GM21723 (cell line): ENCODE results near the gene PID1.

Experiments used
- ATAC-seq: cut with Tn5 transposase; IDR thresholded peaks from one replicate; pipeline ENCODE4 v1.9.1; 2021; ENCODE audit warnings: mild to moderate bottlenecking, moderate library complexity; ENCODE audit not compliant: unreplicated experiment

Gene PID1, protein sequence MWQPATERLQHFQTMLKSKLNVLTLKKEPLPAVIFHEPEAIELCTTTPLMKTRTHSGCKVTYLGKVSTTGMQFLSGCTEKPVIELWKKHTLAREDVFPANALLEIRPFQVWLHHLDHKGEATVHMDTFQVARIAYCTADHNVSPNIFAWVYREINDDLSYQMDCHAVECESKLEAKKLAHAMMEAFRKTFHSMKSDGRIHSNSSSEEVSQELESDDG

DNA sequence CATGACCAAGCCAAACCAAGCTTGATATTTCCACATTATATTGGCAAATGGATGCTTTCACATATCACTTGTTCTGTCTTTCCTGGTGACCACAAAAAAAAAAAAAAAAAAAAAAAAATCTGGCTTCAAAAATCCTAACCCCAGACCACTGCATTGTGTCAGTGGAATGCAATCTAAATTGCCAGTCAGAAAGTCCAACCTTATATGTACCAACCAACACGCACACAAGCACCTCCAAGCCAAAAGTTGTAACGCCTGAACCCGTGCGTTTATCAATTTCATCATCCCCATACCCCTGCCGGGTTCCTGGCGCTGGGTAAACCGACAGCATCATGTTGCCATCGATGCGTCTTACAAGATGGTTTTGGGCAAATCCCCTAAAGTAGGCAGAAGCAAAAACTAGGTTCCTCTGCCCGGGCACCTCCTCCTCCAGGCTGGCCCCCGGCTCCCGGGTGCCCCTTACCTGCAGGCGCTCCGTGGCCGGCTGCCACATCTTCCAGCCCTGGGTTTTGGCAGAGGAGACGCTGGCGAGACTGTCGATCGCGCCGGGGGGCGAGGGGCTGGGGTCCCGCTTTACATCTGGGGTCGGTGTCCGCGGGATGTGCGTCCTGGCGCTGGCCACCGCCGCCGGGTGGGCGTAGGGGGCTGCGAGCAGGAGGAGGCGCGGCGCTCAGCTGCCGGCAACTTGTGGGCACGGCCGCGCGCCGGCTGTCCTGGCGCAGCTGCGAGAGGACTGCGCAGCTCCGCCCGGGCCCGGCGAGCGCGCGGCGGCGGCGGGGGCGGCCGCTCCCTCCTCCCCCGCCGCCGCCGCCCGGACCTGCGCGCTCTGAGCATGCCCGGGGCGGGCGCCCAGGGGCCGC is at the start of gene PID1:
Gene PID1, minus strand, starts transcription at position 737 of the 860 bp plus-strand sequence. Its CDS starts 244 bp downstream, at position 493.
- no peak for ATAC-seq

DNA sequence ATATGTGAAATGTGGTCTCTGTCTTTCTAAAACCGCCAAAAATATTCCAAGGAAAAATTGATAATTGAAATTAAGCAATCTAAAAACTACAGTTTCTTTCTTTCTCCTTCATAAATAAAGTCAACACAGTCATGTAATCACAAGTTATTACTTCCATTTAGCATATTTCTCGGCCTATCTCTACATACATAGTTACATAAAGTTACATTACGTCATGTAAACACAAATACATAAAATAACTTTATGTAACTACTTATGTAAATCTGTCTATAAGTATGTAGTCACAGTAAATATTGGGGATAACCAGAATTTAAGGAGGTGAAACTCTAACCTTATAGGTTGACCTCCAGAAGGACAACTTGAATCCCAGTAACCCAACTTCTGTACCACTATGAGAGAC is 48.5 kb upstream of the PID1 start:
- ATAC-seq: no peak

DNA sequence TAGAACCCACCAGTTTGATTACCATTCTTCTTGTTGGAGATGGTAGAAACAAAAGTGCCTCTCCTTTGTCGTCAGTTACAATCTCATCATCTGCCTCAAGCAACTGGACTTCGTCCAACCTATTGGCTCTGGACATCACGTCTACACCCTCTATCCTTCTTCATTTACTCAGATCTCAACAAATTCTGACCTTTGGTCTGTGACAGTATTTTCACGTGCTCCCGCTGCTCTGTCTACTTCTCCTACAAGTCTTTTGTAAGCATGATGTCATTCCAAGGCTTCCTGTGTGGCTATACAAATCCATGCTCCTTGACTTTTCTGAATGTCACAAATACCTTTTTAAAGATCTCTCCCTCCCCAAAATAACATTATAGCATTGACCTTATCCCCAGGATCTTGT is 43.0 kb upstream of the PID1 start:
- no peak for ATAC-seq

DNA sequence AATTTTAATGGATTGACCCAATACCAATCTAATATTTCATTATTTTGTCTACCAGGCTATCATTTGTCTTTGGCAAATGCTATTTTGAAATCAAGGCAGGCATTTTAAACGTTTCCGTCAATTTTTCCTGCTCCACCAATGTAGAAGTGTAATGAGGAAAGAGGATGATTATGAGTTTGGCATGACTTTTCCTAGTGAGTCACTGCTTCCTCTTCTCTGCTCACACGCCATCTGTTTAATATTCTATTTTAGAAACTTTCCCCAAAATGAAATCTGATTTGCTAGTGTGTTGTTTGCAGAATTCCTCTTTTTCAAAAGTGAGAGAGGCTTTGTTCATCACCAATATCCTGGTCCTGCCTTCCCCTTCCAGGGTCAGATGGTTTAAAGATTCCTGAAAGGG is 42.5 kb upstream of the PID1 start:
- no peak for ATAC-seq

DNA sequence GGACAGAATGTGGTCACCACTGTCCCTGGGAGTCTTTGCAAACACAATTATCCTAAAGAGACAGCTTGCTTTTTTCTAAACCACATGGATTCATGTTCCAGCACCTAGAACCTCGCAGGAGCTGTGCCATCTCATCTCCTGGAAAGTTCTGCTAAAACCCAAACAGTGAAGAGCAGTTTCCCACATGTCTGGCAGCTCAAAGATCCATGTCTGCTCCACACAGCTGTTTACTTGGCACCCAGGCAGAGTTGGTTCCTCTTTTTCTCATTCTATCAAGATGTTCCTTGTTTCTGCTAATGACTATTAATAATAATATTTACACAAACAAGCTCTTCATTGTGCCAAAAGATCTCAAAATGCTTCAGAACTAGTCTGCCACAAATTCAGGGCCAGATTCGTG is 30.1 kb upstream of the PID1 start:
- no peak for ATAC-seq

DNA sequence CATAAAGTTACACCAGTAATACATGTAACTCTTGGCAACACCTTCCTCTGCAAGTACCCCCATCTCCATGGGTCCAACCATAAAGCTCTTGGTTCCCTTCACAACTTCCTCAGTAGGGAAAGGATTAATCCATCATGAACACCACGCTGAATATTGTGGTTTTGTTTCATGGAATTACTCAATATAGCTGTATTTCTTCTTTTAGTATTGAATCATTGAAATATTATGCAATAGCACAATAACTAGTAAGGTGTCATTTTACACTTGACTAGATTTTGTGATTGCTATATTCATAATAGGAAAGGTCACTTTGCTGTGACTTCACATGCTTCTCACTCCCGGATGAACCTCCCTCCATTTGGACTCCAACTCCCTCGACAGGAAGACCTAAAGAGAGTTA is 29.7 kb upstream of the PID1 start:
- ATAC-seq: no peak

DNA sequence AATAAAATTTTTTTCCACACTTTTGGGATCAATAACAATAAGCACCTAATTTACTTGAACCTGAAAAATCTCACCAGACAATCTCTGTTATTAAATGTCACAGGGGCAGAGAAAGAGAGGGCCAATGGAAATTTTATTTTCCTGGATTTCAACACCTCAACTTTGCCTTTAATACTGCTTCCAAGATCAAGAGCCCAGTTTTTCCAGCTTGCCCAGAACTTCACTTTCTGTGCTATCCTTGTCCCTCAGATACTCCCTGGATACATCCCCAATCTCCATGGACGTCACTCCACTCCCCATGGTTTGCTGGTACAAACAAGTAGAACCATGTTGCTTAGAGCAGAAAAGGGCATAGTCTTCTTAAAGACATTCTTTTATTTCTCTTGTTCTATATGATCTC is 29.3 kb upstream of the PID1 start:
- ATAC-seq: no peak

DNA sequence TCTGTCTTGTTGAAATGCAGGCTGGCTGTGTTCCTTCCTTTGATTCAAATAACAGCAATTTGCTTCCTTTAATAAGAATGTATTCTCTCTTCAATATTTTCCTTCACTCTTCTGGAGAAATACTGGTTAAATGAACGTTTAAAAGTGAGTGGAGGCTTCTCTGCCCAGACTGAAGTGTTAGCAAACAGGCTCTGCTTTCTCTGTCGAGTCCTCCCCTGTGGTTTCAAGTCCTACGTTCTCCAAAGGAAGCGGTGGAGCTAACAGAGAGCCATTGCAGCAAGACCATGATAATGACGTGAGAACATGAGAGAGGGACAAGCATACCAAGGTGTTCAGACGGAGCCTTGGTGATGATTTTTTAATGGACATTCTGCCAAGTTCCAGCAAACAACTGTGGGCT is 26.2 kb upstream of the PID1 start:
- ATAC-seq: no peak

DNA sequence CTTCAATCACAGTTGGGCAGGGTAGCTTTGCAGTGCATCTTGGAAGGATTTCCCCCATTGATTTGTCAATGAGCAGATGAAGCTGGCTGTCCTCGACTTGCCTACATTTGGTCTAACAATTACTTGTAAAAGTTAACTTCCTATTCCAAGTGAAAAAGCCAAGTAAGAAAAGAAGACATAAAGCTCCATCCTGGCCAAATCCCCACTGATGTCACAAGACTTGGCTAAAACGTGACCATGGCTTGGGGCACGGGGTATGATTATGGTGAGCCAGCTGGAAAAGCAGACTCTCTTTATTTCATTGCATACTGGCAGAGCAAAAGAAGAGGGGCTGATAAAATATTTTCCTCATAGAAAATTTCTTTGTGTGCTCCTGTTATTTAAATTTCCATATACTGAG is 25.4 kb upstream of the PID1 start:
- ATAC-seq: no peak

DNA sequence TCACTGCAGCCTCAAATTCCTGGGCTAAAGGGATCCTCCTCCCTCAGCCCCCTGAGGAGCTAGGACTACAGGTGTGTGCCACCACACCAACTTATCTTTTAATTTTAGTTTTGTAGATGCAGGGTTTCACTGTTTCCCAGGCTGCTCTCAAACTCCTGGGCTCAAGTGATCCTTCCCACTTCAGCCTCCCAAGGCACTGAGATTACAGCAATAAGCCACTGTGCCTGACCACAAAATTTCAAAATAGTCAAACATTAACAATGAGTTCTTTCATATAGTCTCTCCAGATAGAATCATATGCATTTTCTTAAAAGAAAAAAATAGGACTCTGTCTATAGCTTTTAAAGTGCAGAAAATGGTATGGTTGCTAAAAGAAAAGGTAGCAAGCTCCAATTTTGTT is 24.9 kb upstream of the PID1 start:
- no peak for ATAC-seq

DNA sequence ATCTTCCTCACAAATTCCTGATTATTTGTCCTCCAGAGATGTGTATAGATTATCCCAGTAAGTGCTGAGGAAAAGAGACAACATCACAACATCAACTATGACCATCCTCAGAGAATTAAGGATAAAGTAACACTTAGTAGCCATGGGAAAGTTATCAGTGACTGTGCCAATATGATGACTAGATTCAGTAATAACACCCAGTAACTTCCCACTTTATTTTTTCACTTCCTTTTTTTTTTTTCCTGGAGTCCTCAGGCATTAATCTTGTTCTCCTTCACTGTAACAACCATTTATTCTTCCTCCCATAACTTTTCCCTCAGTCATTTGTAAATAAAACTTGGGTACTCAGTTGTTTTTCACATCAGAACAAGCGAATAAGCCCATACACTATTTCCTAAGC is 16.7 kb upstream of the PID1 start:
- ATAC-seq: no peak

DNA sequence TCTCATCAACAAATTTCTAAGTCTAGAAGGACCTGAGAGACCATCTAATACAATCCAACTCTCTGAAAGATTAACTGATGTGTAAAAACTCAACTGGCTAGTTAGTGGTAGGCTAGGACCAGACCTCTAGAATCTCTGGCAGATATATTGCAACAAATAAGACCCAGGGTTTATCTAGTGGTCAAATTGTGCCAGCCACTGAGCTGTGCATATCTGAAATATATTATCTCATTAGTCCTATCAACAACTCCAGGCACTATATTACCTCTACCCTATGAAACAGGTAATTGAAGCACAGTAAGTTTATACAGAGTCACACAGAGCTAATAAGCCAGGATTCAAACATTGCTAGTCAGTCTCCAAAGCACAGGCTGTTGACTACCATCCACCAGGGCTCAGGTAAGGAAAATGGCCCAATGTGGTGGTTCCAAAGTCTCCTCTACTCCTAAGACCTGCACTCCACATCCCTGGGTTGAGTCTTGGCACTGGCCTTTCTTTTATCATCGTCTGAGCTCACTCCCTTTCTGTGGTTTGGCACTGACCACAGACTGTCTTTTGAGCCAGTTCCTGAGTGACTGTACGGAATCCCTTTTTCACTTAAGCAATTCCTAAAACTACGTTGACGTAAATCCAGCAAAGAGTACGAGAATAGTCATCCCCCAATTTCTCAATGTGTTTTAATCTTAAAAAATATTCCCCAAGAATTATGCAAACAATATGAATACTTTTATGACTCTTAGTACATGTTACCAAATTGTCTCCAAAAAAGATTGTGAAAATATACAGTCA is 11.9 kb upstream of the PID1 start:
- no peak for ATAC-seq

DNA sequence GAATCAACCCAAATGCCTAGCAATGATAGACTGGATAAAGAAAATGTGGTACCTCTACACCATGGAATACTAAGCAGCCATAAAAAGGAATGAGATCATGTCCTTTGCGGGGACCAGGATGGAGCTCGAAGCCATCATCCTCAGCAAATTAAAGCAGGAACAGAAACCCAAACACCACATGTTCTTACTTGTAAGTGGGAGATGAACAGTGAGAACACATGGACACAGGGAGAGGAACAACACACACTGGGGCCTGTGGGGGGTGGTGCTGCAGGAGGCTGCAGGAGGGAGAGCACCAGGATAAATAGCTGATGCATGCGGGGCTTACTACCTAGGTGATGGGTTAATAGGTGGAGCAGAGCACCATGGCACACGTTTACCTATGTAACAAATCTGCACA is 8.4 kb upstream of the PID1 start:
- ATAC-seq: no peak

DNA sequence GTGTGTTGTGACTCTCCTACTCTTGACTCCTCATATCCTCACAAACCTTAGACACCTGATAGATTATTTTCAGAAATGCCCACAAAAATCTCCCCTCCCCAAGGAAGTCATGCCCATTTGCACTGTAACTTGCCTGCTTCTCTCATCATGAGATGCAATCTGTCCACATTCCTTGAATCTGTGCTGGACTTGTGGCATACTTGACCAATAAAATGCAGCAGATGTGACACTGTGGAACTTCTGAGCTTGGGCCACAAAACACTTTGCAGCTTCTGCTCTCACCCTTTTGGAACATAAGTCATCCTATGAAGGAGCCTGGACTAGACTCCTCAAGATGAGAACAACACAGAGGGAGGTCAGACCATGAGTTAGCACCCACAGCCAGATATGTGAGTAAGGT is 4.4 kb upstream of the PID1 start:
- ATAC-seq: no peak

DNA sequence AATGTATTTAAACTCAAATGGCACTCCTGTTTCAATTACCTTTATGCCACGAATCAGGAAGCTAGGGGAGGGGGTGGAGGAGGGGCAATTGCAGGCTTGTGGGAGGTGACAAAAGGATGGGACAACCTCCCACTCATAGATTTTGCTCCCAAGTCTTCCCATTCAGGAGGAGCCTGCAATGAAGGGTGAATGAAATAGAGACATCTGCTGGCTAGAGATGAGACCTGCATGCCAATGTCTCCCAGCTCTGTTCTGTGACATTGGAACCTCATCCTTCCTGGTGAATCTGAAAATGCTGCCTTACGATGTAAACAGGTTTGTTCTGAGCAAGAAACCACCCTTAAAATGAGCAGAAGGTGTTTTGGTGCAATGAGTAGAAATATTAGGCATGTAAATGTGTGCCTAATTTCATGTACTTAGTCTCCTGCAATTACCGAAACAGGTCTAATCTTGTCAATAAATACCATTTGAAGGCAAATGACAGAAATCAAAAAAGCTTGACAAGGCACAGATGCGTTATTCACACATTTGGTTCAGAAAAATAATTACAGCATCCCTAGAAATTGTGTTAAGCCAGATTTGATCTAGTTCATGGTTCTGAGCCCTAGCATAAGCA is 2.7 kb upstream of the PID1 start:
- ATAC-seq: peak; percentile 77

DNA sequence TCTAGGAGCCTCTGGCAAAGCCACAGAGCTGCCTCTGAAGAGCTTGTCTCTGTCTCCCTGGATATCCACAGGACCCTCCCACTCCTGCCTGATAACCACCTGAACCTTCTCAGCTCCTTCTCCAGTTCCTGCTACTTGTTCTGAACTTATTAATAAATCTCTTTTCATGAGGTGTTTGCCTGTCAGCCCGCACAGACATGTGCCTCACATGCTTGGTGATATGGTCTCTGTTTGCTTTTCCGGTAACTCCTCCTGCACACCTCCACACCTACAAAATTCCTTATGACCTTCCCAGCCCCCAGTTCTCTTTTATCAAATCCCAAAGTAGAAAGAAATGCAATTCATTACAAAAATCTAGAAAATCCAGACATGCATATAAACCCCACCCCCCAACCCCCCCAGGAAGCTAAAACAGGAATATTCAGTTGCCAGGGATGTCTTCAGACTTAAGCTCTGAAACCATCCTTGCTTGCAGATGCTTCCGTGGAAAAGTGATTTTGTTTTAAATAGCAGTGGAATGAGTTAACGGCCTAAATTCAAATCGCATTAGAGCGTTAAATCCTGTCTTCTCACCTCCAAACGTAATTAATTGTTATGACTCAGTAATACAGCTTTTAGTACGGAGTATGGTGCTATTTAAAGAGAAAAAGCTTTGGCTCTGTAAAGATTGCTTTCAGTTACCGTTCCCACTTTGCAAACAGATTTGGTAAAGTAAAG is 2.1 kb upstream of the PID1 start:
- ATAC-seq: no peak

DNA sequence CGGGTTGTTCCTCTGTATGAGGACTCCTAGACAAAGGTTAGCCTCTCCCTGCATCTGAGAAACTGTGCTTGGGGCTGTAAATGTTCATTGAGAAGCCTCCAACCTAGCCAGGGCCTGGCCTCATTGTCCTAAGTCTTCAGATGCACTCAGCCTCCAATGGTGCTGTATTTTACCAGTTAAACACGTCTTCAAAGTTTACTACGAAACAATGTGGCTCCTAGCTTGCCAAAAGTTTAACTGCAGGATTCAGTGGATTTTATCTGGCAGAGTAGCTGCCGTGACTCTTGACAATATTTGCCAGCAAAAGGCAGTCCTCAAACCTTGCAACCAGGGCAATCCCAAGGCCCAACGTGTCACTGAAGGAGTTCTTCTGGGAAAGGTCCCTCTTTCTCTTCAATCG is 1.1 kb downstream of the PID1 start:
- no peak for ATAC-seq

DNA sequence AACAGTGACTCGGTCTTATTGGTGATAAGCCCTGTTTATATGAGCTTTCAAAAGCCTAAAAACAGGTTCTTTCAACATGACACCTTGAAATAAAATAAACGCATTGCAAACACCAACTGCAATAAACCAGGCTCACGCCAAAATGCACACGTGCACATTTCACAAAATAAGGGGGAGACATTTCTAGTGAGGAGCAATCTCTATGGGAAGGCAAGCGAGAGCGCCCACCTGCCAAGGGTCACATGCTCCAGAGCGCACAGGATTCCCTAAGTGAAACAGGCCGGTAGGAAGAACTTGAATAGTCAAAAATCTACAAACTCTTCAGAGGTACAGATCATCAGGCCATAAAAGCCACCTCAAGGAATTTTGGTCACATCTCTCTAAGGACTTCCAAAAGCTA is 1.9 kb downstream of the PID1 start:
- ATAC-seq: no peak

DNA sequence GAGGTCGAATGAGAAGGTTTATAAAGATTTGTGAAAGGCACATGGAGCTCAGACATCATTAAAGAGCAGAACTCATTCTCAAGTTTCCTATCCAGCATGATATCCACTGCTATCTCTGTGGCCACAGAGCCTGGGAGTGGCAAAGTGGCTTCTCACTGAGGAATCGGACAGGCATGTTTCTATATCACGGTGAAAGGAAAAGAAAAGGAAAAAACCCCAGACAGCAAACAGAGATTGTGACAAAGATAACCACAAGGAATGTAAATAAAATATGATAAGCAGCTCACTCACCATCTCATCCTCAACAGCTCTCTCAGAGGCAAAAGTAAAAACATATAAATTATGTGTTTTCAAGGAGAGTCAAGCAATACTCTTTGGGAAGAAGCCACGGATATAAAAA is 2.5 kb downstream of the PID1 start:
- ATAC-seq: no peak

DNA sequence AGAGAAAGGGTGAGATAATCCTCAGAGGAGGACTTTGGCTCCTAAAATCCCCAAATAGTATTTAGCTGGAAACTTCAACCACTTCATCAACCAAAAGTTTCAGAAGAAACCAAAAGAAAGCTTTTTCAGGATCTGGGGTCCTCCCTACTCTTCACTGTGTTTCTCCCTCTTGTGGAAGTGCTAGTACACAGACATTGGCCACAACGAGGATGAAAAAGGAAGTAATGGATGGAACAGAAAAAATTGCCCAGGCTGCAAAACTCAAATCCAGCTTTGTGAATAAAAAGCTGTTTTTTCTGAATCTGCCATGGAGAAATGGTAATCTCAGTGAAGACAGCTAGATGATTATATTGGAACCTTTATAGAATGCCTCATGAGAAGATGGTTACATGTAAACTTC is 4.0 kb downstream of the PID1 start:
- ATAC-seq: no peak

DNA sequence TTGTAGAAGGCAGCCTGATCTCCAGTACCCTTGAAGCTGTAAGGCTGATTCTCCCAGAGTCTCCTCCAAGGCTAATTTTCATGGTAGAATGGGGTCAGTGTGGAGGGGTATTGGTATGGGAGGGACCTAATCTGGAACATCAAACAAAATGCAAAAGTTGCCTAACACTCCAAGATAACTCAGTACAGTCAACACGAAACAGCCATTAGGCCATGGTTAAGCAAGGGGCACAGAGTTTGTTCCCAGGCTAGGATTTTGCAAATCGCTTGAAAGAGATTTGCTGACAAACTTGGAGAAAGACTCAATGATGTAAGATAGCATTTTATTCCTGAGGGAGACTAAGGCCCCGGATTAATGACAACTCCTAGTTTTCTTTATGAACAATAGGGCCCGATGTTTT is 5.4 kb downstream of the PID1 start:
- no peak for ATAC-seq
